Parathyroid adenoma (tissue), 2 donors: ENCODE measurements around the gene NEDD4L.

Source experiments
- H2AFZ ChIP-seq: fragments of 300-600 bp; sonication (generic); one replicate; pipeline ENCODE4 v1.7.0; 2017; ENCODE audit warnings: antibody characterized with exemption, mild to moderate bottlenecking
- H3K27ac ChIP-seq: fragments of 300-600 bp; sonication (generic); one replicate; pipeline ENCODE4 v1.7.0; 2017
- H3K27me3 ChIP-seq: fragments of 300-600 bp; sonication (generic); one replicate; pipeline ENCODE4 v1.7.0; 2017; ENCODE audit warnings: low read length; ENCODE audit not compliant: control insufficient read depth, insufficient read depth
- H3K36me3 ChIP-seq: fragments of 300-600 bp; sonication (generic); one replicate; pipeline ENCODE4 v1.7.0; 2017; ENCODE audit warnings: low read length; ENCODE audit not compliant: control insufficient read depth, insufficient read depth
- H3K4me1 ChIP-seq: fragments of 300-600 bp; sonication (generic); one replicate; pipeline ENCODE4 v1.7.0; 2017; ENCODE audit warnings: control low read depth
- H3K4me2 ChIP-seq: fragments of 300-600 bp; sonication (generic); one replicate; pipeline ENCODE4 v1.7.0; 2017; ENCODE audit warnings: low read length
- H3K4me3 ChIP-seq: fragments of 300-600 bp; sonication (generic); one replicate; pipeline ENCODE4 v1.7.0; 2017; ENCODE audit warnings: low read depth, low read length
- H3K79me2 ChIP-seq: fragments of 300-600 bp; sonication (generic); one replicate; pipeline ENCODE4 v1.7.0; 2017; ENCODE audit warnings: control low read depth
- H3K9ac ChIP-seq: fragments of 300-600 bp; sonication (generic); one replicate; pipeline ENCODE4 v1.7.0; 2017; ENCODE audit warnings: mild to moderate bottlenecking
- H3K9me3 ChIP-seq: fragments of 300-600 bp; sonication (generic); one replicate; pipeline ENCODE4 v1.7.0; 2017; ENCODE audit warnings: low read length; ENCODE audit not compliant: control insufficient read depth
- TF ChIP-seq, protein P1 (sequence below): fragments of 300-600 bp; sonication (generic); IDR thresholded peaks from one replicate; pipeline ENCODE4 v1.7.0; 2017; ENCODE audit warnings: antibody characterized with exemption, mild to moderate bottlenecking
- donor health status: primary hyperparathyroidism.

Gene NEDD4L

DNA sequence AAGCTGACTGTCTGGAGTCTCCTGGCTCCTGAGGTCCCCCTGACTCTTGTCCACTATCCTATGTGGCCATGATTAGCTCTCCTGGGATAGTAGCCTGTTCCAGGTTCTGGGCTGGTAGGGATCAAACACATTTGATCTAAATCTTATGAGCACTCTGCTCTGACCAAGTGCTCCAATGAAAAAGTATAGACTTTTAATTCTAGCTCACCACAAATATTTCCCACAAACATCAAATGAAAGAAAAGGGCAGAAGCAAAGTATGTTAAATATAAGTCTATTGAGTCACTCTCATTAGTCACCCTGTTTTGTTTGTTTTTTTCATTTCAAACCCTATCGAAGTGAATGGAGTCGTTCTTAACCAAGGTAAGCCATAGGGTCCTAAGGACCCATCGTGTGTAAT lies 39.7 kb upstream of the NEDD4L start:
- Histone ChIP-seq H3K36me3 (no peaks in the 10 kb centered on the region), H3K9me3 (no peaks in the 10 kb centered on the region), H3K4me3 (no peak overlapping the region), H3K4me1 (no peaks in the 10 kb centered on the region), H3K79me2 (no peaks in the 10 kb centered on the region), H2AFZ (no peak overlapping the region), H3K27ac (no peak overlapping the region), H3K4me2 (no peak overlapping the region), H3K27me3 (no peaks in the 10 kb centered on the region), H3K9ac (no peak overlapping the region)
- TF ChIP-seq, protein P1, sequence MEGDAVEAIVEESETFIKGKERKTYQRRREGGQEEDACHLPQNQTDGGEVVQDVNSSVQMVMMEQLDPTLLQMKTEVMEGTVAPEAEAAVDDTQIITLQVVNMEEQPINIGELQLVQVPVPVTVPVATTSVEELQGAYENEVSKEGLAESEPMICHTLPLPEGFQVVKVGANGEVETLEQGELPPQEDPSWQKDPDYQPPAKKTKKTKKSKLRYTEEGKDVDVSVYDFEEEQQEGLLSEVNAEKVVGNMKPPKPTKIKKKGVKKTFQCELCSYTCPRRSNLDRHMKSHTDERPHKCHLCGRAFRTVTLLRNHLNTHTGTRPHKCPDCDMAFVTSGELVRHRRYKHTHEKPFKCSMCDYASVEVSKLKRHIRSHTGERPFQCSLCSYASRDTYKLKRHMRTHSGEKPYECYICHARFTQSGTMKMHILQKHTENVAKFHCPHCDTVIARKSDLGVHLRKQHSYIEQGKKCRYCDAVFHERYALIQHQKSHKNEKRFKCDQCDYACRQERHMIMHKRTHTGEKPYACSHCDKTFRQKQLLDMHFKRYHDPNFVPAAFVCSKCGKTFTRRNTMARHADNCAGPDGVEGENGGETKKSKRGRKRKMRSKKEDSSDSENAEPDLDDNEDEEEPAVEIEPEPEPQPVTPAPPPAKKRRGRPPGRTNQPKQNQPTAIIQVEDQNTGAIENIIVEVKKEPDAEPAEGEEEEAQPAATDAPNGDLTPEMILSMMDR, result no peak

DNA sequence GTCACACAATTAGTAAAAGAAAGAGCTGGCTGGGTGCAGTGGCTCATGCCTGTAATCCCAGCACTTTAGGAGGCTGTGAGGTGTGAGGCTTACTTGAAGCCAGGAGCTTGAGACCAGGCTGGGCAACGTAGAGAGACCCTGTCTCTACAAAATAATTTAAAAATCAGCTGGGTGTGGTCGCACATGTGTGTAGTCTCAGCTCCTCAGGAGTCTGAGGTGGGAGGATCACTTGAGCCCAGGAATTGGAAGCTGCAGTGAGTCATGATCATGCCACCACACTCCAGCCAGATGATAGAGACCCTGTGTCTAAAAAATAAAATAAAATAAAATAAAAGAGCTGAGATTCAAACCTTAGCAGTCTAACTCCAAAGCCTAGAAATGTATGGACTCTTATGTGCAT lies 39.0 kb upstream of the NEDD4L start:
- Histone ChIP-seq H2AFZ (no peak overlapping the region), H3K79me2 (no peaks in the 10 kb centered on the region), H3K9ac (no peak overlapping the region), H3K4me1 (no peaks in the 10 kb centered on the region), H3K27ac (no peak overlapping the region), H3K27me3 (no peaks in the 10 kb centered on the region), H3K36me3 (no peaks in the 10 kb centered on the region), H3K4me2 (no peak overlapping the region), H3K9me3 (no peaks in the 10 kb centered on the region), H3K4me3 (no peak overlapping the region)
- TF ChIP-seq, protein P1, result no peak

DNA sequence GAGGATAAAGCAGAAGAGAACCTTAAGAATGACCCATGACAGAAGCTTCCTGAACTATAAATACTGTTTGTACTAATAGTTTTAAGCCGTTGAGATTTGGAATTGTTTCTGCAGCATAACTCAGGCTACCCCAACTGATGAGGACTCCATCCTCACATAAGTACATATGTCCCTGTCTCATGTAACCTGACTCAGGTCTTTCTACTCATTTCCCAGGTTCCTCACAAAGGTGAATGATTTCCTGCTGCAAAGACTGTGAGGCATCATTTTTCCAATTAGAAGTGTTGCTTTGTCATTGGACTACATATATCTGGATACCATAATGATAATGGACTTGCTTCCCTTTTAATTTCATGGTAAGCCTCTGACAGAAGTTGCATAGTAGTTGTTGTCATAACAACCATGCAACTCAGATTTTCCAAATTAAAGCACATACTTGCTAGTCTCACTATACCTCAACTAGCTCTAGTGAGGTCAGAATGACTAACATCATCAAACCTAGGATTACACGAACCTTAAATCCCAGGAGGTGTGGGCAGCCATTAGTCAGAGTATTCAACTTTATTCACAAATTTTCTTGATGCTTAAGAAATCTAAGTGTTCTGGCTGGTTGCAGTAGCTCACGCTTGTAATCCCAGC lies 38.0 kb upstream of the NEDD4L start:
- Histone ChIP-seq H3K4me3 (no peak overlapping the region), H3K4me2 (no peak overlapping the region), H3K36me3 (no peaks in the 10 kb centered on the region), H3K79me2 (no peaks in the 10 kb centered on the region), H3K9ac (no peak overlapping the region), H3K27ac (no peak overlapping the region), H3K4me1 (no peaks in the 10 kb centered on the region), H3K9me3 (no peaks in the 10 kb centered on the region), H2AFZ (no peak overlapping the region), H3K27me3 (no peaks in the 10 kb centered on the region)
- TF ChIP-seq, protein P1, result no peak

DNA sequence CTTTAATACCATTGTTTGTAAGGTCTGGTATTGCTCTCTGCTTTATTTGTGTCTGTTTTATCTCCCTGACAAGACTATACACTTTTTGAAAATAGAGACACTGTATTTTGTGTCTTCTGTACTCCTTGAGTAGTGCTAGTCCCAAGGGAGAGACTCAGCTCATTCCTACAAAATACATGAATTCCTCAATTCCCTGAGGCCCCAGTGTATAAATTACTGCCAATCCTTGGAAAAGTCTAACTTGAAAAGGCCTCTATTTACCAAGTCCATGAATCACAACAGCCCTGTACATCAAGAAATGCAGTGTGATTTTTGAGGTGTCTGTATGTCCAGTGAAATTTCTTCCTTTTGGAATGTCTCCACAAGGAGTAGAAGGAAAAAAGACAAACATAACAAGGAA lies 34.9 kb upstream of the NEDD4L start:
- no peak overlapping the region for H2AFZ ChIP-seq
- TF ChIP-seq, protein P1, result no peak
- no peak overlapping the region for H3K4me2 ChIP-seq
- H3K27me3 ChIP-seq, result no peaks in the 10 kb centered on the region
- H3K36me3 ChIP-seq, result no peaks in the 10 kb centered on the region
- H3K9ac ChIP-seq, result no peak overlapping the region
- no peaks in the 10 kb centered on the region for H3K4me1 ChIP-seq
- H3K9me3 ChIP-seq, result no peaks in the 10 kb centered on the region
- no peaks in the 10 kb centered on the region for H3K79me2 ChIP-seq
- H3K27ac ChIP-seq, result no peak overlapping the region
- no peak overlapping the region for H3K4me3 ChIP-seq

DNA sequence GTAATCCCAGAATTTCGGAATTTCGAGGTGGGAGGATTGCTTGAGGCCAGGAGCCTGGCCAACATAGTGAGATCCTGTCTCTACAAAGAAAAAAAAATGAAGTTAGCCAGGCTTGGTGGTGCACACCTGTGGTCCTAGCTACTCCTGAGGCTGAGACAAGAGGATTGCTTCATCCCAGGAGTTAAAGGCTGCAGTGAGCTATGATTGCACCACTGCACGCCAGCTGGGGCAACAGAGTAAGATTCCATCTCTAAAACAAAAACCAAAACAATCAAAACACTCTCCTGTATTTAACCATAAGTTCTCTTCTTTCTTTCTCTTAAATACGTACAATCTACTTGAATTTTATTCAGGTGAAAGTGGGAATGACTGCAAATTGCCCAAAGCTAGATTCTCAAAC lies 33.8 kb upstream of the NEDD4L start:
- H3K9me3 ChIP-seq, result no peaks in the 10 kb centered on the region
- H2AFZ ChIP-seq, result no peak overlapping the region
- H3K36me3 ChIP-seq, result no peaks in the 10 kb centered on the region
- H3K27me3 ChIP-seq, result no peaks in the 10 kb centered on the region
- TF ChIP-seq, protein P1, result no peak
- no peak overlapping the region for H3K4me2 ChIP-seq
- no peaks in the 10 kb centered on the region for H3K4me1 ChIP-seq
- no peak overlapping the region for H3K9ac ChIP-seq
- H3K79me2 ChIP-seq, result no peaks in the 10 kb centered on the region
- H3K27ac ChIP-seq, result no peak overlapping the region
- no peak overlapping the region for H3K4me3 ChIP-seq
